Epithelial cell of proximal tubule (primary cell): ENCODE results near the gene PRMT1. TPM values are rescaled to one million over a fixed set of nuclear protein-coding genes. Genes with fewer than 3 reads are reported as not detected.

Source experiments
- DNase-seq: peaks from one replicate; pipeline ENCODE4 v3.0.0-alpha.2; 2011; ENCODE audit warnings: low read depth
- H3K4me3 ChIP-seq: 2 replicates; pipeline ENCODE4 v1.5.1; 2011; ENCODE audit warnings: low read depth, mild to moderate bottlenecking, low read length
- total RNA-seq: library from RNA; depleted of rRNA; stranded (reverse); fragments of >200 nt; gene quantifications from 2 replicates; pipeline ENCODE4 v1.2.3, GENCODE V29; 2015
- TF ChIP-seq, protein P1 (sequence below): conservative IDR thresholded peaks from 2 replicates; pipeline ENCODE4 v1.5.1; 2012; ENCODE audit warnings: low read depth, mild to moderate bottlenecking, low read length

Gene PRMT1
- total RNA-seq, 1 donor from 2014 or later: 186 TPM

DNA sequence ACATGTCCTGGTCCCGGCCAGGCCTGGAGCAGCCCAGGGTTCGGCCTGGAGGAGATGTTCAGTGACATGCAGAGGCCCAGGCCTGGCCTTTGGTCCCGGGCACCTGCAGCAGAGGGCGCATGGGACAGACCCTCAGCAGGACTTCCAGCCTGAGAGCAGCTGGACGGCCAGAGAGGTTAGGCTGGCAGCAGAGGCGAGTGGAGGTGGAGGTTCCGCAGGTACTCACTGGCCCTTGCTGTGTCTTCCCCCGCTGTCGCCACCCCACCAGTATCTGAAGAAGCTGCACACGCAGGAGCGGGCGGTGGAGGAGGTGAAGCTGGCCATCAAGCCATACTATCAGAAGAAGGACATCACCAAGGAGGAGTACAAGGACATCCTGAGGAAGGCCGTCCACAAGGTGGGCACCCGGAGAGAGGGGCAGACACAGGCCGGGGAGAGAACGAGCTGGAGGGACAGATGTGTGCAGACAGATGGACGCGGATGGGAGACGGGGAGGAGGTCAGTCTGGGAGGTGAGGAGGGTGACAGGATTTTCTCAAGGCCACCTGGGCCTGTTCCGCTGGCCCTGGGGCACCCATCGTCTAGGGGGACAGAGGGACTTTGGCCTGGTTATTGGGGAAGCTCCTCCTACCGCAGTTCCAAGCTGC, 19.5 kb upstream of the PRMT1 start:
- TF ChIP-seq, protein P1, sequence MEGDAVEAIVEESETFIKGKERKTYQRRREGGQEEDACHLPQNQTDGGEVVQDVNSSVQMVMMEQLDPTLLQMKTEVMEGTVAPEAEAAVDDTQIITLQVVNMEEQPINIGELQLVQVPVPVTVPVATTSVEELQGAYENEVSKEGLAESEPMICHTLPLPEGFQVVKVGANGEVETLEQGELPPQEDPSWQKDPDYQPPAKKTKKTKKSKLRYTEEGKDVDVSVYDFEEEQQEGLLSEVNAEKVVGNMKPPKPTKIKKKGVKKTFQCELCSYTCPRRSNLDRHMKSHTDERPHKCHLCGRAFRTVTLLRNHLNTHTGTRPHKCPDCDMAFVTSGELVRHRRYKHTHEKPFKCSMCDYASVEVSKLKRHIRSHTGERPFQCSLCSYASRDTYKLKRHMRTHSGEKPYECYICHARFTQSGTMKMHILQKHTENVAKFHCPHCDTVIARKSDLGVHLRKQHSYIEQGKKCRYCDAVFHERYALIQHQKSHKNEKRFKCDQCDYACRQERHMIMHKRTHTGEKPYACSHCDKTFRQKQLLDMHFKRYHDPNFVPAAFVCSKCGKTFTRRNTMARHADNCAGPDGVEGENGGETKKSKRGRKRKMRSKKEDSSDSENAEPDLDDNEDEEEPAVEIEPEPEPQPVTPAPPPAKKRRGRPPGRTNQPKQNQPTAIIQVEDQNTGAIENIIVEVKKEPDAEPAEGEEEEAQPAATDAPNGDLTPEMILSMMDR: no peak
- DNase-seq: no peak
- no peak overlapping the region for H3K4me3 ChIP-seq

DNA sequence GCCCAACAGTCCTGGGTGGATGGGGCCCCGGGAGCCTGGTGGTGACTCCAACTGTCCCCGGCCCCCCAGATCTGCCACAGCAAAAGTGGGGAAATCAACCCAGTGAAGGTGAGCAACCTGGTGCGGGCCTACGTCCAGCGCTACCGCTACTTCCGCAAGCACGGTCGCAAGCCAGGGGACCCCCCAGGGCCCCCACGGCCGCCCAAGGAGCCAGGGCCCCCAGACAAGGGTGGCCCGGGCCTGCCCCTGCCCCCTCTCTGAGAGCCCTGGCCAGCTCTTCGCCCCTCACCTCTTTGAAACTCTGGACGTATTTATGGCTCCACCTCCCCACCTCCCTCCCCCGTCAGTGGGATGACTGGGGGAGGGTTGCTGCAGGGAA, 18.9 kb upstream of the PRMT1 start:
- TF ChIP-seq, protein P1: no peak

DNA sequence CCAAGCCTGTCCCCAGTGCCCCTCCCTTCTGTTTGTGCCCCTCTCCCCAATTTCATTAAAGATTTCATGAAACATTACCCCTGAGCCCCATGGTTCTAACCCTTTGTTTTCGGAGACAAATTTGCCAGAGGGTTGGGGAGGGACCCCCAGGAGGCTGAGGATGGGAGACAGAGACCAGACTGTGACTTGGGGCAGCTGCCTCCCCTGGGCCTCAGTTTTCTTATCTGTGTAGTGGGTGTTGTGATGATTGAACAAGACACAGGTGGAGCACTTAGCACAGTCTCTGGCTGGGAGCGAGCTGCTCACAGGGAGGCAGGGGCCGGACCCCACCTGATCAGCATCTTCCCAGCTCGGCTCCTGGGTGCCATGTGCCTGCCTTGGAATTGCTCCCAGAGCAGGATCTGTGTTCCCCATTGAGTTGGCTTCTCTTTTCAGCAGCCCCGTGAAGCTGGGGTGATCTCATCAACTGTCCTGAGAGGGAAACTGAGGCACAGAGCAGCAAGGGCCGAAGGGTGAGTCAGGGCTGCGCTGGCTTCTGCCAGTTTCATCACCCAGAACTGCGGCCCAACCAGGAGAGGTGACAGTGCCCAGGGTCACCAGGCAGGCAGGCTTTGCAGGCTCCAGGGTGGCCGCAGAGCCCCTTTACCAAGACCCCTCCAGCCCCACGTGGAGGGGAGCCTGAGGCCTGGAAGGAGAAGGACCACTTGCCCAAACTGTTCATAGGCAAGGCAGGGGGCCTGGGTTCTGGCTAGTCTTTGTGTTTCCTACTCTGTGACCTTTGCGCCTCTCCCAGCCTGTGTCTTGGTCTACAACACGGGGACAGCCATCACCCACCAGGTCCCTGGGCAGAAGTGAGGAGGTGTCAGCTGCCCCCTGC, 18.3 kb upstream of the PRMT1 start:
- DNase-seq: no peak
- H3K4me3 ChIP-seq: no peak overlapping the region
- TF ChIP-seq, protein P1: no peak

More for the DNA sequence above, 18.9 kb upstream of the PRMT1 start:
- no peak overlapping the region for H3K4me3 ChIP-seq
- no peak for DNase-seq

DNA sequence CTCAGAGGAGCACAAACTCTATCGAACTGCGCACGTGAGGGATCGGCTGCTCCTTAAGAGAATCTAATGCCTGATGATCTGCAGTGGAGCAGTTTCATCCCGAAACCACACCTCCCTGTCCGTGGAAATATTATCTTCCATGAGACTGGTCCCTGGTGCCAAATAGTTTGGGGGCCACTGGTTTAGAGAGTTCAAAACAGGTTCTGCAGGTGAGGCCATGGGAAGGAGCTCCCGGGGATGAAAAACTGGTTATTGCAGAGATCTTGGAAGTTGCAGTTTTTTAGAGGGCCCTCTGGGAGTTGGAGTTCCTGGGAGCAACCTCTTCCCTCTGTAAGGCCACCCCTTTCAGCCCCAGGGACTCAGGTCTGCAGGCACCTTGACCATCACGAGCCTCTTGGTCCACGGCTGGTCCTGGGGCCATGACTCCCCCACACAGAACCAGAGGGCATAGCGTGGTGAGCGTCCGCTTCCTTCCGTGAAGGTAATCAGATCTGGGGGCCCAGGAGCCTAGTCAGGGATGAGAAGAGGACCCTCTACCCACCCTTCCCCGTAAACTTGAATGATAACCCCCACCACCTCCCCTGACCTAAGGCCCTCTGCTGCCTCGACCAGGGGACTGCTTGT, 16.6 kb upstream of the PRMT1 start:
- H3K4me3 ChIP-seq: no peak overlapping the region
- DNase-seq: no peak
- TF ChIP-seq, protein P1: no peak

DNA sequence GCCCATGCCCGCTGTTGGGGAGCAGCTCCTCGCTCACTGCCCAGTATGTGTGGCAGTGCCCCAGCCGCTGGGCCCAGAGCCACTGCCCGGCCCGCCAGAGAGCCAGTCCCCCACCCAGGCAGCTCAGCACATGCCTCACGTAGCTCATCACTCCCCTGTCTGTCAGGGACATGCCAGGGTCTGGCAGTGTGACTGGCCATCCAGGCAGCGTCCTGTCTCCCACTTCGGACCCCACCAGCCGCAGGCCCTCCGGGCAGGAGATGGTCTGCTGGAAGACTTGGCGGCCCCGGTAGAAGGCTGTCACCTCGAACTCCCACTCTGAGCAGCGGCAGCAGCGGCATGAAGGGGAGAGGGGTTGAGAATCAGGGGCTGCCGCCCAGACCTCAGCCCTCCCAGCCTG, 15.1 kb upstream of the PRMT1 start:
- TF ChIP-seq, protein P1: no peak
- no peak for DNase-seq
- no peak overlapping the region for H3K4me3 ChIP-seq

DNA sequence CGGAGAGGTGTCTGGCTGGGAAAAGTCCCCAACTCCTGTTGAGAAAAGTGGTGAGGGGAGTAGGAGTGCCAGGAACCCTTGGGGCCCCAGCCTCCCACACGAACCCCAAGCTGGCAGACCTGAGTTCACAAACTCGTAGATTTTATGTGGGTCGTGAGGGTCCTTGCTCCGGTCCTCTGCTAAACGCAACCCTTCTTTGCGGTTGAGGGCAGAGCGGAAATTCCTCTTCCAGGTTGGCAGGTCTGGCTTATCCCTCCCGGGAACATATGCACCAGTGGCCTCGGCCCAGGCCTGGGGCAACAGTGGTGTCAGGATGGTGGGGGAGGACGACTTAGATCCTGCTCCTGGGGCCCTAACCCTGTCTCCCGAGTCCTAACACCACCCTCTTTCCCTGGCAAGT, 13.8 kb upstream of the PRMT1 start:
- DNase-seq: no peak
- H3K4me3 ChIP-seq: no peak overlapping the region
- TF ChIP-seq, protein P1: no peak
